CD4-positive, alpha-beta T cell treated with Interferon gamma for 1 hour (primary cell): Measurements from ENCODE around the gene REPS2.
"Not testable (repeated sequence)": the region's sequence is repeated elsewhere in the genome, so short reads cannot be mapped to it uniquely, and the experiment has no call there.

Experiments
- DNase-seq: peaks from one replicate; pipeline ENCODE4 v3.0.0-alpha.2; 2020

Gene REPS2

DNA sequence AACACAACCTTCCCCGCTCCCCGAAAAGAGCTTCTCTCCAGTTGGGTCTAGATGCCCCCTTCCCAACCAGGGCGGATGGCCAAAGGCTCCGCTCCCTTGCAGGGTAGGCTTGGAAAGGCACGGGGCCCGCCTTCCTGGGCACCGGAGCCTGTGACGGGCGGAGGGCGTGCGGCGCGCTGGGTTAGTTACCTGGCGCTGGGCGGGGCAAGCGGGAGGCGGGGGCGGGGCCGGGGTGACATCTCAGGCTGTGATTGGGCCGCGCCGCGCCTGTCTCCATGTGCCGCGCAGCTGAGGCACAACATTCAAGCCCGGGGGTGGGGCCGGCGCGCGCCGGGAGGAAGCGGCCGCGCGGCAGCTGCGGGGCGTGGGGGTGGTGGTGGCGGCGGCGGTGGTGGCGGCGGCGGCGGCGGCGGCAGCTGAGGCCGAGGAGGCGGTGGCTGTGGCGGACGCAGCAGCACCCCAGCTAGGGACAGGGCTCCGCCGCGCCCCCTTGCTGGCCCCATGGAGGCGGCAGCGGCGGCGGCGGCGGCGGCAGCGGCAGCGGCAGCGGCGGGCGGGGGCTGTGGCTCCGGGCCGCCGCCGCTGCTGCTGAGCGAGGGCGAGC, at the start of gene REPS2:
TSS of gene REPS2 (plus strand) at position 298 of the 604 bp plus-strand sequence. CDS start at position 502, 204 bp downstream.
- DNase-seq: peak; percentile 83

DNA sequence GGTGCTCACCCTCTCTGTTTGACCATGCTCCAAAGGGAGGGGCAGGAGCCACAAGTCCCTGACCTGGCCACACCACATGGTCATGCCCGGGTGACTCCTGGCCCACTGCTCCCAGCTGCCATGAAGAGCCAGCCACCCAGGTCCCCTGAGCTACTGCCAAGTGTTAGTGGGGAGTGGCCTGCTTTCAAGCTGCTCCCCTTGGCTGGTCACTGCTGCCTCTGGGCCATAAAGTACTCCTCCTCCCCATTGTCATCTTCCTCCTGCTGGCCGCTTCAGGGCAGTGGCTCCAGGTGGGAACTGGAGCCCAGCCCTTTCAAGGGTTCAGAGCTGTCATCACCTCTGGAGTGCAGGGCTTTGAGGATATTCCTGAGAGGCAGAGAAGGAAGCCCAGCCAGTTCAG, 49.0 kb upstream of the REPS2 start:
- no peak for DNase-seq

DNA sequence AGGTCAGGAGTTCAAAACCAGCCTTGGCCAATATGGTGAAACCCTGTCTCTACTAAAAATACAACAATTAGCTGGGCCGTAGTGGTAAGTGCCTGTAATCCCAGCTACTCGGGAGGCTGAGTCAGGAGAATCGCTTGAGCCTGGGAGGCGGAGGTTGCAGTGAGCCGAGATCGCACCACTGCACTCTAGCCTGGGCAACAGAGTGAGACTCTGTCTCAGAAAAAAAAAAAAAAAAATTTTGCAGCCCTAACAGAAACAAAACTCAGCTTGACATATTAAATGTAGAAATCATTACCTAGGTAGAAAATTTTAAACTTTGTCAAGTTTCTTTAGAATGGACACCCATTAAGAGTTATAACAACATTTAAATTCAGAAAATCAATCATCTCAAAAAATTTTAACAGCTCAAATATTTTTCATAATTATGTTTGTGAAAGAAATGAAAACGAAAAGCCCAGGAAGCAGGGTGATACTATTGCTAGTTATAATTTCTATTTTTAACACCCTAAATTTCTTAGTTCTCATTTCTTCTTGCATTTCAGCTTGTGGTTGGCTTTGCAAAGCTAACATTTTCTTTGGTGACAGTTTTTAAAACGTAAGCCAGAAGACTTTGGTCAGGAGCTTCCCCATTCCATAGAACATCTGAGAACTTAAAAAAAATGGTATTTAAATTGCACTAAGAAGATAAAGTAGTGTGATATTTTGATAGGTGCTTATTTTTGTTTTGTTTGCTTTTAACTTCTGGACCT, 43.0 kb upstream of the REPS2 start:
- no peak for DNase-seq

DNA sequence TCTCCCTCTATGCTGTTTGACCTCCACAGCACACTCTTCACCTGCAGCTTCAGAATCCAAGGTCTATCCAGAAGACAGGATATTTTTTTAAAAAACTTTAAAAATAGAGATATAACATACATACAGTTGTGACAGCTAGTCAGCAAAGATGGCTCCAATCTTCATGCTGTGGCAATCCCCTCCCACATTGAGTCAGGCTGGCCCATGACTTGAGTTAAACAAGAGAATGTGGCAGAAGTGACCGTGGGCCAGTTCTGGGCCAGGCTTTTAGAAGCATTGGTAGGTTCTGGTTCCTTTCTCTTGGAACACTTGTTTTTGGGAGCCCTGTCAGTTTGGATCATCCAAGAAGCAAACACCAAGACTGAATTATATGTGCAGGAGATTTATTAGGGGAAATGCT, 36.1 kb upstream of the REPS2 start:
- DNase-seq: no peak

DNA sequence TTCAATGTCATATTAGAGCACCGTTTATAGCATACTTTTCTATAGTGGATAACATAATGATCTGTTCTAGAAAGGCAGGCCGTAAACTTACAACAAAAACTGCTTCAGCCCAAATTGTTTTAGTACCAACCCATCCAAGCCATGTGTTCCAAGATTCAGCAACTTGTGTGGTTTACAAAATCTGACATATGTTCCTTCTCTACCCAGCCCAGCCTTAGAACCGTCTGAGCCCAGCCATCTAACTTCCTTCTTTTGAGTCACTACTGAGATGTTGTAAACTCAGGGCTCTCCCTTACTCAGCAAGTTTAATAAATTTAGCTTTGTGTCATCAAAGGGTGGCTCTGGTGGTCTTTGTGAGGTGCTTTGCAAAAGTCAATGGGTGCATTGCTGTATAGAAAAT, 32.4 kb upstream of the REPS2 start:
- DNase-seq: peak; percentile 5

- DNase-seq: no peak
Observed at GRCh38 chrX:16916561-16916960, 29.9 kb upstream of the REPS2 start.

DNA sequence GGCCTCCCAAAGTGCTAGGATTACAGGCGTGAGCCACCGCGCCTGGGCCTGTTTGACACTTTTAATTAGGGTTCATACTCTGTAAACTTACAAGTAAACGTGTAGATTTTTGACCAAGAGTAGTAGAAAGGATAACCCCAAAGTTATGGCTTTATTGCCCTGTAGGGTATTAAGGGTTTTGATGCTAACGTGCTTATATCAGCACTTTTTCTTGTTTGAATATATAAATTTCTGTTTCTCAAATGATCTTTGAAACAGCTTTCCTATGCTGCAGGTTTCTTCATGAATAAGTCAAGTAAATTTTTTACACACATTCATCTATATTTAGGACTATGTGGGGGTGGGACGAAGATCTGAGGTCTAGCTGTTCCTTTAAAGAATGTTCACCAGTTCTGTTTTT, 29.3 kb upstream of the REPS2 start:
- no peak for DNase-seq

DNA sequence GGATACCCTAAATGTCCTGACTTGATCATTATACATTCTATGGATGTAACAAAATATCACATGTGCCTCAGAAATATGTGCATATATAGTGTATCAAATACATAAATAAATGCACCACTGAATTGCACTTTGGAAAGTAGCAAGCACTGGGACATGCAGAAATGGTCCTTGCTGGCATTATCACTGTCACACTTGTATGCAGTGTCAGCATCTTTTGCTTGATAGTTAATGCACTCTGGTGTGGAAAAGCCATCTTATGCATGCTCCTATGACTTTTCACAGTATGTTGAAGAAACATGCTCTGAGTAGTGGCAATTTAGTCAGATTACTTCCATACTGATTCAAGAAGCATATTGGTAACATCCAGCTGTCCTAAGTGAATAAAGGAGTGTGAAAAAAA, 27.5 kb upstream of the REPS2 start:
- no peak for DNase-seq

DNA sequence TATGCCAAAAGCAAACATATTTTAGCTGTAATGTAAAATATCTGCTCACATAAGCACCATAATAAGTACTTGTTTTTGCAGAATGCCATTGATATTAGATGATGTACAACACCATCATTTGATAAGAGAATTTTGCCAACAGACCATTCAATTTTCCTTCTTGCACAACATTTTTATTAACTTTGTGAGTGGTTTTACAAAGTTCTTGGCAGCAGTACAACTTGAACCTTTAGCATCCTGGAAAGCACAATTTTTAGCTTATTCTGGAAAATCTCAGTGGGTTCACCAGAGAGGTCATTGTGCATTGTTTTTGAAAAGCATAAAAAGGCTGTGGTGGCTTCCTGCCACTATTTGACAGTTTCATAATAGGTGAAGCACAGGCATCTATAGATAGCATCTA, 26.4 kb upstream of the REPS2 start:
- no peak for DNase-seq

DNA sequence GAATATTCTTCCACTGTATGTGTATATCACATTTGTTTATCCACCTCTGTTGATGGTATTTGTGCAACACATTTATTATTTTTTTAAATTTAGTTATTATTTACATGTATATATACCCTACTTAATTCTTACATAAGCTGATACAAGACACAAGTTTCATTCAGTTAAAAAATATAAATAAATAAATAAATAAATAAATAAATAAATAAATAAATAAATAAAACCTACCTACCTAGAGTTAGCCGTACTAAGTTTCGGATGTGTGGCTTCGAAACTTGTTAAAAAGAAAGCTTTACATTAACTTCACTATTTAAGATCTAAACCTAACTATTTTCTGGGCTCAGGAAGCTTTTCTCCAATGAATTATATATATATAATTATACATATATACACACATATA, 23.3 kb upstream of the REPS2 start:
- DNase-seq: no peak

DNA sequence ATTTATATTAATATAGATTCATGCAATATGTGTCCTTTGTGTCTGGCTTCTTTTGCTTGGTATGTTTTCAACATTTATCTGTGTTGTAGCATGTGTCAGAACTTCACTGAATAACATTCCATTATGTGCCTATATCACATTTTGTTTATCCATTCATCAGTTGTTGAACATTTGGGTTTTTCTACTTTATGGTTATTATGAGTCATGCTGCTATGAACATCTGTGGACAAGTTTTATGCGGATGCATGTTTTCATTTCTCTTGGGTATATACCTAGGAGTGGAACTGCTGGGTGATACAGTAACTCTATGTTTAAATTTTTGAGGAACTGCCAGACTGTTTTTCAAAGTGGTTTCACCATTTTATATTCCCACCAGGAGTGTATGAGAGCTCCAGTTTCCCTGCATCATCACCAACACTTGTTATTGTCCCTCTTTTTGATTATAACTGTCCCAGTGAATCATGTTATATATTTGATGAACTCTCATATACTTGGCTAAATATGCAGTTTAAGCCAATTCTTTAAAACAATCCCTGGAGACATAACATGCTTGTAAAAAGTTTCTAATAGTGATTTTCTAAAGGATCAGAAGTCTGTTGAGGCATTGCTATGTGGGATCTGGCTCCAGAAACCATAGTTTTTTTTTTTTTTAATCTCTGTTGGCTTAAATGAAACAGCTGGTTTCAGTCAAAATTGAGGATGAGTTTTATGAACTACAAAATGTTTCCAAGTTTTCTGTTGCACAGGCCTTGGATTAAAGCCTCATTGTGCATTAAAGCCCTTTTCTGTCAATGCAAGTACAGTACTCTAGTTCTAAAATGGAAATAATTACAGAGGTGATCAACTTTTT, 21.6 kb upstream of the REPS2 start:
- no peak for DNase-seq

- DNase-seq: no peak
Observed at GRCh38 chrX:16930392-16930791, 16.1 kb upstream of the REPS2 start.

- no peak for DNase-seq
Observed at GRCh38 chrX:16931371-16931770, 15.1 kb upstream of the REPS2 start.

- no peak for DNase-seq
Observed at GRCh38 chrX:16931855-16932575, 14.4 kb upstream of the REPS2 start.

- DNase-seq: no peak
Observed at GRCh38 chrX:16934185-16934584, 12.3 kb upstream of the REPS2 start.

GRCh38 chrX:16946971-16947562, 609 bp downstream of the REPS2 start:
- DNase-seq: no peak

DNA sequence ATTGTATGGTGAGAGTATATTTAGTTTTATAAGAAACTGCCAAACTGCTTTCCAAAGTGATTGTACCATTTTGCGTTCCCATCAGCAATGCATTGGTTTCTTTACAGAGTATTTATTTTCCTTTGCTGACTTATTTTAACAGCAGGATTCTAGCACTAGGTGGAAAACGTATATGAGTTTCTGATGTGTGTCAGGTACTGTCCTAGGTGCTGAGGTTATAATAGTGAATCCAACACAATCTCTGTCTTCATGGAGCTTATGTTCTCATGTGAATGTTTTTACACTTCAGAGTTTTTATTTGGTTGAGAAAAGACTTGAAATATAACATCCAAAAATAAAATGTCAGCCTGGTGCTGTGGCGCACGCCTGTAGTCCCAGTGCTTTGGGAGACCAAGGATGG, 4.0 kb downstream of the REPS2 start:
- DNase-seq: no peak

GRCh38 chrX:16953606-16954211, 7.3 kb downstream of the REPS2 start:
- no peak for DNase-seq

- no peak for DNase-seq
Observed at GRCh38 chrX:16957751-16958150, 11.3 kb downstream of the REPS2 start.

DNA sequence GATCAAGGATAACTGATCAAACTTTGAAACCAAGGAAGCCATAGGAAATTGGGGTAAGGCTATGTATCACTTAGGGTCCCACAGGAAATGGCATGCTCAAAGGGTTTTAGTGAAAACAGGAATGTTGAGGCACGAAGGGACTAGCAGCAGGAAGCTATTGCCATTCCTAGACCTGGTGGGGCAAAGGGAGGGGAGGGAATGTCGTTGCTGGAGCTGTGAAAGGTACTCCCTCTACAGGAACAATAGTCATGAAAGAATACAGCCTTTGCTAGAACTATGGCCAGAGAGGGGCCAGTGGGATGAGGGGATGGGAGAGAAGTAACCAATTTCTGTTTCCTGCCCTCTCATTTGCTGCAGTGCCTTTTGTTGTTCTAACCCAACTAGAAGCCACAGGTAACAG, 11.9 kb downstream of the REPS2 start:
- DNase-seq: no peak

DNA sequence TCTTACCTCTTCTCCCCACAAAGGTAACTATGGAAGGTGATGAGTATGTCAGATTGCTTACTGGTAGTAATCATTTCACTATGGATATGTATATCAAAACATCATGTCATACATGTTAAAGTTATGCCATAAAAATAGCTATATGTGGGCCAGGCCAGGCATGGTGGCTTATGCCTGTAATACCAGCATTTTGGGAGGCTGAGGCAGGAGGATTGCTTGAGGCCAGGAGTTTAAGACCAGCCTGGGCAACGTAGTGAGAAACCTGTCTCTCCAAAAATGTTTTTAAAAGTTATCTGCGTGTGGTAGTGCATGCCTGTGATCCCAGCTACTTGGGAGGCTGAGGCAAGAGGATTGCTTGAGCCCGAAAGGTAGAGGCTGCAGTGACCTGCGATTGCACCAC, 16.2 kb downstream of the REPS2 start:
- DNase-seq: not testable (repeated sequence)

GRCh38 chrX:16963216-16963615, 16.8 kb downstream of the REPS2 start:
- no peak for DNase-seq
